ENCODE measurements around the gene ANXA5.

ANXA5 gene

GRCh38 chr4:121712783-121713182 lies 16.0 kb upstream of the ANXA5 start:
- no peak for TF ChIP-seq CTCF (IDR thresholded peaks at IDR 0.05; ENCODE audit: low read depth, low read length)
- in situ Hi-C loops (cut with HindIII; ENCODE audit: low sequenced_read_pairs): no loop called here
- no peak for DNase-seq (ENCODE audit: low read depth, low spot score)
- no peak overlapping the region for H3K4me3 ChIP-seq (ENCODE audit: low read depth, low read length)

- in situ Hi-C loops (cut with HindIII; ENCODE audit: low sequenced_read_pairs): no loop called here
- H3K4me3 ChIP-seq (ENCODE audit: low read depth, low read length): no peak overlapping the region
- TF ChIP-seq CTCF (IDR thresholded peaks at IDR 0.05; ENCODE audit: low read depth, low read length): no peak
- peak; percentile 40 for DNase-seq (ENCODE audit: low read depth, low spot score)
Observed at GRCh38 chr4:121712001-121712651, 15.3 kb upstream of the ANXA5 start.

GRCh38 chr4:121711263-121712000 lies 14.7 kb upstream of the ANXA5 start:
- H3K4me3 ChIP-seq (ENCODE audit: low read depth, low read length): peak overlapping the region; percentile 12
- TF ChIP-seq CTCF (IDR thresholded peaks at IDR 0.05; ENCODE audit: low read depth, low read length): no peak
- in situ Hi-C loops (cut with HindIII; ENCODE audit: low sequenced_read_pairs): no loop called here
- peak; percentile 97 for DNase-seq (ENCODE audit: low read depth, low spot score)

- no peak for TF ChIP-seq CTCF (IDR thresholded peaks at IDR 0.05; ENCODE audit: low read depth, low read length)
- DNase-seq (ENCODE audit: low read depth, low spot score): no peak
- no peak overlapping the region for H3K4me3 ChIP-seq (ENCODE audit: low read depth, low read length)
- in situ Hi-C loops (cut with HindIII; ENCODE audit: low sequenced_read_pairs): no loop called here
Observed at GRCh38 chr4:121709766-121710405, 13.1 kb upstream of the ANXA5 start.

- in situ Hi-C loops (cut with HindIII; ENCODE audit: low sequenced_read_pairs): no loop called here
- DNase-seq (ENCODE audit: low read depth, low spot score): no peak
- no peak for TF ChIP-seq CTCF (IDR thresholded peaks at IDR 0.05; ENCODE audit: low read depth, low read length)
Observed at GRCh38 chr4:121707344-121707743, 10.6 kb upstream of the ANXA5 start.

GRCh38 chr4:121706595-121707021 lies 9.8 kb upstream of the ANXA5 start:
- DNase-seq (ENCODE audit: low read depth, low spot score): peak; percentile 83
- no peak overlapping the region for H3K4me3 ChIP-seq (ENCODE audit: low read depth, low read length)
- in situ Hi-C loops (cut with HindIII; ENCODE audit: low sequenced_read_pairs): no loop called here
- TF ChIP-seq CTCF (IDR thresholded peaks at IDR 0.05; ENCODE audit: low read depth, low read length): no peak

More at GRCh38 chr4:121707344-121707743, 10.6 kb upstream of the ANXA5 start:
- no peak overlapping the region for H3K4me3 ChIP-seq (ENCODE audit: low read depth, low read length)
